ENCODE data around the gene STIMATE. TPM values are rescaled to one million over a fixed set of nuclear protein-coding genes. Genes with fewer than 3 reads are reported as not detected.

The STIMATE gene
- total and polyA plus RNA-seq, 10 of the 15 experiments (the other 5 are each of a cell fraction or from before 2014, with no cell fraction given), result 0.24 to 24.1 (median 15.4) TPM

DNA sequence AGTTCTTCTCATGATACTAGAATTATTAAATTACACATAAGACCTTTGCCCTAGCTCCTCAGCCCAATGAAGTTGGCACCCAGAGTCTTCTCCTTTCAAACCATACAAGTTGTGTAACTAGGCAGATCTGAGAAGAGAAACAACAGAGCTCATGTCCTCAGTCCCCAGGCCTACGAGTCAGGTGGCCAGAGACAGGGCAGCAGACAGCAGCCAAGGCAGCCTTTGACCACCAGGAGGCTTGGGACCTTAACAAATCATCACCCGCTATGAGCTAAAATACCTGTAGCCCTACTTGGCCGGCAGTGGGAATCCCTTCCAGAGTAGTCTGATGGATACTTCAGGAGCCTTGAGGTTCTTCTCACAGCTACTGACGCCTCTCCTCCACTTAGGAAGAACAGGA lies 18.3 kb downstream of the STIMATE start:
- H4K20me1 ChIP-seq (ENCODE audit: control insufficient read depth, insufficient read depth), result no peaks in the 10 kb centered on the region
- ChIA-PET POLR2A (interaction anchor here (0.6 to 2.5 kb wide), 2 partner anchors 13 to 110 kb away, joined by 3 to 8 read pairs; no protein-coding TSS in a partner anchor), RAD21 (ENCODE audit: unreplicated experiment) (interaction anchor here (1.3 kb wide), 1 partner anchor 14 kb away, joined by 5 read pairs; no protein-coding TSS in a partner anchor), SMC1A (ENCODE audit: uncharacterized antibody, unreplicated experiment) (interaction anchor here (1.3 to 3.3 kb wide), 3 partner anchors 14 to 51 kb away, joined by 5 to 25 read pairs (median 8); no protein-coding TSS in a partner anchor), CTCF (interaction anchor here (0.8 to 4.8 kb wide), 3 partner anchors 14 to 106 kb away, joined by 3 to 28 read pairs (median 4); no protein-coding TSS in a partner anchor)
- peaks cover 5% of the 10 kb centered on the region for H3K79me2 ChIP-seq (ENCODE audit: control insufficient read depth, insufficient read depth, low read length)
- 88% methylated on average over 4 of the region's 4 CpGs for WGBS (ENCODE audit: insufficient coverage, insufficient replicate concordance, low lambda C conversion rate, missing lambda C conversion rate)
- BruUV-seq (replicated peaks), result no TSS peak
- no peak for ATAC-seq
- no peak overlapping the region for H3K27ac ChIP-seq (ENCODE audit: control insufficient read depth, insufficient read depth)
- intact Hi-C loops (cut with micrococcal nuclease; ENCODE audit: unreplicated experiment), result no loop called here
- no peaks in the 10 kb centered on the region for H3K9me3 ChIP-seq (replicated peaks; ENCODE audit: control insufficient read depth, insufficient read depth, low read length)
- H3K27me3 ChIP-seq (replicated peaks in 1 of 2; ENCODE audit: control insufficient read depth in 2 of 2, insufficient read depth in 2 of 2, low read length in 1 of 2), result no peaks in the 10 kb centered on the region
- peaks cover 1 to 7% of the 10 kb centered on the region in 2 experiments; a peak in 2 of 4 replicates for H3K36me3 ChIP-seq (ENCODE audit: control insufficient read depth in 2 of 2, insufficient read depth in 2 of 2, low read length in 1 of 2)
- no peak for FAIRE-seq
- H3K4me3 ChIP-seq, result no peak overlapping the region
- no peak for DNase-seq (ENCODE audit: low read depth, low spot score)
- H3K4me2 ChIP-seq (ENCODE audit: control insufficient read depth, insufficient read depth), result no peak overlapping the region
- in situ Hi-C loops (cut with MboI), result no loop called here
- TF ChIP-seq SUZ12 (IDR thresholded peaks at IDR 0.05; ENCODE audit: unreplicated experiment) (no peak), DPF2 (IDR thresholded peaks at IDR 0.05) (no peak), EP300 (IDR thresholded peaks at IDR 0.05; ENCODE audit: borderline replicate concordance in 1 of 2, control insufficient read depth in 1 of 2, low read depth in 2 of 2, low read length in 2 of 2) (no peak)
- no peak overlapping the region for H2AFZ ChIP-seq (ENCODE audit: control insufficient read depth, low read depth, low read length)
- H3K4me1 ChIP-seq (ENCODE audit: control insufficient read depth, insufficient read depth, low read length), result peaks cover 22% of the 10 kb centered on the region
- no peak overlapping the region for H3K9ac ChIP-seq (ENCODE audit: control insufficient read depth, insufficient read depth, low read length)

DNA sequence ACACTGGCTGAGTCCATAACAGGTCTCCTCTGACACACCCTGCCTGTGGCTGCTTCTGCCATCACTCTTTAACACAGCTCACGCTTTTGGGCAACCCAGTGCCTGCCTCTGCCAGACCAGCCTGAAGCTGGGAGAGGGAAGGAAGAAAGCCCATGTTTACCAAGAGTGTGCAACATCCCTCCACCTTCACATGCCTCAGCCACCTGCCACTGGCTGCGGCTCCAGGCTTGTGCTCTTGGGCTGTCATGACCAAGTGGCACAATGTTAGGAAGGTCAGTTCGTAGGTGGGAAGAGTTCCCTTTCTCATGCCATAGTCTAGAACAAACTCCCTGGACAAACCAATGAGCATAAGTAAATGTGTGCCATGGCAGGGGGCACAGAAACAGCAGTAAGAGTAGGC lies 20.3 kb downstream of the STIMATE start:
- no TSS peak for BruUV-seq (replicated peaks)
- RAD21 ChIA-PET (ENCODE audit: unreplicated experiment), result no interaction called here
- H3K4me2 ChIP-seq (ENCODE audit: control insufficient read depth, insufficient read depth), result no peak overlapping the region
- H3K9ac ChIP-seq (ENCODE audit: control insufficient read depth, insufficient read depth, low read length), result no peak overlapping the region
- H3K79me2 ChIP-seq (ENCODE audit: control insufficient read depth, insufficient read depth, low read length), result peaks cover 5% of the 10 kb centered on the region
- peaks cover 22% of the 10 kb centered on the region for H3K4me1 ChIP-seq (ENCODE audit: control insufficient read depth, insufficient read depth, low read length)
- intact Hi-C loops (cut with micrococcal nuclease; ENCODE audit: unreplicated experiment) (no loop called here), in situ Hi-C loops (cut with MboI) (no loop called here)
- CTCF ChIA-PET, result no interaction called here
- H4K20me1 ChIP-seq (ENCODE audit: control insufficient read depth, insufficient read depth), result no peaks in the 10 kb centered on the region
- H3K36me3 ChIP-seq (ENCODE audit: control insufficient read depth in 2 of 2, insufficient read depth in 2 of 2, low read length in 1 of 2), result peaks cover 1 to 3% of the 10 kb centered on the region in 2 experiments; a peak in 2 of 4 replicates
- ATAC-seq (no peak), DNase-seq (ENCODE audit: low read depth, low spot score) (no peak), FAIRE-seq (no peak)
- SMC1A ChIA-PET (ENCODE audit: uncharacterized antibody, unreplicated experiment), result no interaction called here
- H3K9me3 ChIP-seq (replicated peaks; ENCODE audit: control insufficient read depth, insufficient read depth, low read length), result no peaks in the 10 kb centered on the region
- no peaks in the 10 kb centered on the region for H3K27me3 ChIP-seq (replicated peaks in 1 of 2; ENCODE audit: control insufficient read depth in 2 of 2, insufficient read depth in 2 of 2, low read length in 1 of 2)
- TF ChIP-seq STAT3 (IDR thresholded peaks at IDR 0.05; ENCODE audit: low read depth, low read length) (no peak), PAX8 (IDR thresholded peaks at IDR 0.05) (no peak), TCF12 (IDR thresholded peaks at IDR 0.05; ENCODE audit: low read depth, low read length) (no peak), FOS (IDR thresholded peaks at IDR 0.05; ENCODE audit: borderline replicate concordance, extremely low read depth, insufficient read length) (no peak), PML (IDR thresholded peaks at IDR 0.05; ENCODE audit: low read length) (no peak), IKZF1 (conservative IDR thresholded peaks at IDR 0.05) (no peak), CBX5 (IDR thresholded peaks at IDR 0.05; ENCODE audit: low read depth) (no peak), ZNF207 (IDR thresholded peaks at IDR 0.05; ENCODE audit: borderline replicate concordance) (no peak), RELA (IDR thresholded peaks at IDR 0.05; ENCODE audit: borderline replicate concordance, partially characterized antibody) (no peak)
- TF ChIP-seq, protein P1, sequence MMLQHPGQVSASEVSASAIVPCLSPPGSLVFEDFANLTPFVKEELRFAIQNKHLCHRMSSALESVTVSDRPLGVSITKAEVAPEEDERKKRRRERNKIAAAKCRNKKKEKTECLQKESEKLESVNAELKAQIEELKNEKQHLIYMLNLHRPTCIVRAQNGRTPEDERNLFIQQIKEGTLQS (IDR thresholded peaks at IDR 0.05; ENCODE audit: borderline replicate concordance, extremely low read depth, low read depth, low read length), result no peak
- TF ChIP-seq, protein P2, sequence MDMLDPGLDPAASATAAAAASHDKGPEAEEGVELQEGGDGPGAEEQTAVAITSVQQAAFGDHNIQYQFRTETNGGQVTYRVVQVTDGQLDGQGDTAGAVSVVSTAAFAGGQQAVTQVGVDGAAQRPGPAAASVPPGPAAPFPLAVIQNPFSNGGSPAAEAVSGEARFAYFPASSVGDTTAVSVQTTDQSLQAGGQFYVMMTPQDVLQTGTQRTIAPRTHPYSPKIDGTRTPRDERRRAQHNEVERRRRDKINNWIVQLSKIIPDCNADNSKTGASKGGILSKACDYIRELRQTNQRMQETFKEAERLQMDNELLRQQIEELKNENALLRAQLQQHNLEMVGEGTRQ (IDR thresholded peaks at IDR 0.05; ENCODE audit: borderline replicate concordance, low read depth, low read length), result no peak
- no peak overlapping the region for H3K4me3 ChIP-seq
- WGBS (ENCODE audit: insufficient coverage, insufficient replicate concordance, low lambda C conversion rate, missing lambda C conversion rate), result 93% methylated on average over 3 of the region's 3 CpGs
- no peak overlapping the region for H3K27ac ChIP-seq (ENCODE audit: control insufficient read depth, insufficient read depth)
- no peak overlapping the region for H2AFZ ChIP-seq (ENCODE audit: control insufficient read depth, low read depth, low read length)
- POLR2A ChIA-PET, result no interaction called here

Measured in GM12878 (cell line).